WTC11 (cell line): ENCODE results near the gene PDF.

Experiments
- ZNF671 ChIP-seq: fragments of 250-450 bp; sonication (Bioruptor Pico); IDR thresholded peaks from 2 replicates; pipeline ENCODE4 v1.8.0; 2021; ENCODE audit warnings: mild to moderate bottlenecking
- TF ChIP-seq, protein P1 (sequence below): sonication (generic); formaldehyde crosslinking; IDR thresholded peaks from 2 replicates; pipeline ENCODE4 v1.8.1; 2023; ENCODE audit warnings: mild to moderate bottlenecking, missing genetic modification reagents, borderline replicate concordance

DNA sequence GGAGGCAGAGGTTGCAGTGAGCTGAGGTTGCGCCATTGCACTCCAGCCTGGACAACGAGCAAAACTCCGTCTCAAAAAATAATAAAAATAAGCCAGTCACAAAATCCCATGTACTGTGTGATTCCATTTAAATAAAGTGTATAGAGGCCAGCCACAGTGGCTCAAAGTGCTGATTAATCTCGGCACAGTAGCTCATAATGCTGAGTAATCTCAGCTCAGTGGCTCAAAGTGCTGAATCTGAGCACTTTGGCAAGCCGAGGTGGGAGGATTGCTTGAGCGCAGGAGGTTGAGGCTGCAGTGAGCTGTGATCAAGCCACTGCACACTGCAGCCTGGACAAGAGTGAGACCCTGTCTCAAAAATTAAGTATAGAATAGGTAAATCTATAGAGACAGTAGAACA, 16.3 kb upstream of the PDF start:
- TF ChIP-seq, protein P1, sequence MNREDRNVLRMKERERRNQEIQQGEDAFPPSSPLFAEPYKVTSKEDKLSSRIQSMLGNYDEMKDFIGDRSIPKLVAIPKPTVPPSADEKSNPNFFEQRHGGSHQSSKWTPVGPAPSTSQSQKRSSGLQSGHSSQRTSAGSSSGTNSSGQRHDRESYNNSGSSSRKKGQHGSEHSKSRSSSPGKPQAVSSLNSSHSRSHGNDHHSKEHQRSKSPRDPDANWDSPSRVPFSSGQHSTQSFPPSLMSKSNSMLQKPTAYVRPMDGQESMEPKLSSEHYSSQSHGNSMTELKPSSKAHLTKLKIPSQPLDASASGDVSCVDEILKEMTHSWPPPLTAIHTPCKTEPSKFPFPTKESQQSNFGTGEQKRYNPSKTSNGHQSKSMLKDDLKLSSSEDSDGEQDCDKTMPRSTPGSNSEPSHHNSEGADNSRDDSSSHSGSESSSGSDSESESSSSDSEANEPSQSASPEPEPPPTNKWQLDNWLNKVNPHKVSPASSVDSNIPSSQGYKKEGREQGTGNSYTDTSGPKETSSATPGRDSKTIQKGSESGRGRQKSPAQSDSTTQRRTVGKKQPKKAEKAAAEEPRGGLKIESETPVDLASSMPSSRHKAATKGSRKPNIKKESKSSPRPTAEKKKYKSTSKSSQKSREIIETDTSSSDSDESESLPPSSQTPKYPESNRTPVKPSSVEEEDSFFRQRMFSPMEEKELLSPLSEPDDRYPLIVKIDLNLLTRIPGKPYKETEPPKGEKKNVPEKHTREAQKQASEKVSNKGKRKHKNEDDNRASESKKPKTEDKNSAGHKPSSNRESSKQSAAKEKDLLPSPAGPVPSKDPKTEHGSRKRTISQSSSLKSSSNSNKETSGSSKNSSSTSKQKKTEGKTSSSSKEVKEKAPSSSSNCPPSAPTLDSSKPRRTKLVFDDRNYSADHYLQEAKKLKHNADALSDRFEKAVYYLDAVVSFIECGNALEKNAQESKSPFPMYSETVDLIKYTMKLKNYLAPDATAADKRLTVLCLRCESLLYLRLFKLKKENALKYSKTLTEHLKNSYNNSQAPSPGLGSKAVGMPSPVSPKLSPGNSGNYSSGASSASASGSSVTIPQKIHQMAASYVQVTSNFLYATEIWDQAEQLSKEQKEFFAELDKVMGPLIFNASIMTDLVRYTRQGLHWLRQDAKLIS (CRISPR knock-in tag), result no peak
- TF ChIP-seq ZNF671 (CRISPR knock-in tag), result no peak
